Neural cell (in vitro differentiated cells): ENCODE data around the gene HYAL1.

Source experiments
- CTCF ChIP-seq: fragments of 450-650 bp; IDR thresholded peaks from 2 replicates; pipeline ENCODE4 v1.5.1; 2014; ENCODE audit warnings: antibody characterized with exemption, mild to moderate bottlenecking, moderate library complexity; ENCODE audit not compliant: poor library complexity, severe bottlenecking
- POLR2AphosphoS5 ChIP-seq: IDR thresholded peaks from 2 replicates; pipeline ENCODE4 v1.6.1; 2012

GRCh38 chr3:50278123-50278879 lies 25.1 kb downstream of the HYAL1 start:
- TF ChIP-seq CTCF (no peak), POLR2AphosphoS5 (no peak)
